Measurements from ENCODE around the gene MMP24OS.
"Not testable (repeated sequence)": the region's sequence is repeated elsewhere in the genome, so short reads cannot be mapped to it uniquely, and the experiment has no call there.

MMP24OS gene

DNA sequence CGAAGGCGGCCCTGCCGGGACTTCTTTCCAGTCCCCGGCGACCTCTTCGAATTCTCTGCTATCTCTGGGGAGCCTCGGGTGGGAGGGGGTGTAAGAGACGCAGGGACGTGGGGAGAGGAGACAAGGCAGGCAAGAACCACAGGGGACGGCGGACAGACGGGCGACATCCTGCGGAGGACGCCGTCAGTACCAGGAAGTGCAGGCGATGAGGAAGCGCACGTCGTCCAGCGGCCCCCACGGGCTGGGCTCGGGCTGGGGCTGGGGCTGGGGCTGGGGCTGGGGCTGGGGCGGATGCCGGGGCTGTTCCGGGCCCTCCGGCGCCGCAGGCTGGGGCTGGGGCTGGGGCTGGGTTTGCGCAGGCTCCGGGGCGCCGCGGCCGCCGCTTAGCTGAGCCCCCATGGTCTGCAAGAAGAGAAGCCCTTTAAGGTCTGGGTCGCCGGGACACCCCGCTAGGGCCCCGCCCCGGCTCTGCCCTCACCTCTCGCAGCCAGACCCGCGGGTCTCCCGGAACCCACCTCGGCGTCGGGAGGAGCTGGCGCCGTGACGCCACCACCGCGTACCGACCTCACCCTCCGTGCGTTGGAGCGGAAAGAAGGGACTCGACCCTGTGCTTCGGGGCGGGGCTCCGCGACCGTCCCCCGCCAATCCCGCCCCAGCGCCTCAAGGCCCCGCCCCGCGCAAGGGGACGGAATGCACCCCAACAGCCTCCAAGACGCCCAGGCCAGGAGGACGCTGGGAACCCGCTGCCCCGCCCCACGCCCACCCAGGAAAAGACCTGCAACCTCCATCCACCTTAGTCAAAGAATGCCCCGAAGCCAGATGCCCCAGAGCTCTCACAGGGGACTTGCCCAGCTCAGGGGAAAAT, at the start of gene MMP24OS:
Gene MMP24OS (minus strand): TSS at position 592 of the 865 bp plus-strand sequence. CDS start 193 bp downstream, at position 399.
- peak; percentile 90 to 96 (median 93) for DNase-seq

GRCh38 chr20:35327074-35327976, 49.4 kb upstream of the MMP24OS start:
- peak; percentile 44 to 71 (median 67) for DNase-seq

DNA sequence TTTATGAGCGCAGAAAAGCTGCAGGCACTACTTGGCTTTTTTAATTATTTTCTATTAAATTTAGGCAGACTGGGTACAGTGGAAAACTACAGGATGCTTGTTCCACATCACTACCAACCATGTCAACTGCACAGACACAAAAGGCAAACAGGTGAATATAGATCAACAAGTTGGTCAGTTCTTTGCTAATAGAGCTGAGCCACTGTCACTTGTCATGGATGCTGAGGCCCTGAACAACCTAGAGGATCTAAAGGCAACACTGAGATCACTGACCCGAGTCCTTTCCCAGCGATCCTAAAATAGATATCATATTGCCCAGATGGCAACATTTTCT, 48.8 kb upstream of the MMP24OS start:
- no peak for DNase-seq

- DNase-seq, result peak; percentile 53 to 67 (median 64)
Observed at GRCh38 chr20:35326021-35326739, 48.3 kb upstream of the MMP24OS start.

- no peak for DNase-seq
Observed at GRCh38 chr20:35325401-35325800, 47.5 kb upstream of the MMP24OS start.

DNA sequence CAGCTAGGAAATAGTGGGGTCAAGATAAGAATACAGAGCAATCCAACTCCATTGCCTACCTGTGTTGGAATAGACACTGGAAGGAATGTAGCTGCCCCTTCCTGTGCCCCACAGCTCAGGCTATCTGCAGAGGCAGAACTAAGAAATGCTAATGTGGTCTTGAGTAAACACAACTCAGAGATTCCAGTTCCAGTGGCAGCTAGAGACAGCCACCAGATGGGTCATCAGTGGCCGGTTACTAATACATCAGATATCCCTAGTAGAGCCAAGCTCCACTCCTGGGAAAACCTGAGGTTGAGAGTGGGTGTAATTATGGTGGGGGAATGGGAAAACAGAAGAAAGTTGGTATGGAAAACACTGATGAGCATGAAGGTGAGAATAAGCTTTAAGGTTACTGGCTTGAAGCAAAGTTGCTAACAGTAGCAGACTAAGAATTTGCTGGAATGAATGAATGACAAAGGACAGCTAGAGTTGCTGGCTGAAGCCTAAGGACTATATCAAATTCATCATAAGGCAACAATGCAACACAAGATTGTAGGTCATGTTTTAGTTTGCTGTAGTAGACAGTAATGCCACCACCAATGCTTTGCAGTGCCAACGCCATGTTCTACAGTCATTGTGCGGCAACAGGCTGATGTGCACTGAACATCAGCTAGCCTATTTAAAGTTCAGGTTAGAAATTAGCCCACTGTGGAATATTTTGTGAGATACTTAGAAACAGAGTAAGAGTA, 42.6 kb upstream of the MMP24OS start:
- no peak for DNase-seq

- no peak for DNase-seq
Observed at GRCh38 chr20:35319871-35320197, 41.9 kb upstream of the MMP24OS start.

DNA sequence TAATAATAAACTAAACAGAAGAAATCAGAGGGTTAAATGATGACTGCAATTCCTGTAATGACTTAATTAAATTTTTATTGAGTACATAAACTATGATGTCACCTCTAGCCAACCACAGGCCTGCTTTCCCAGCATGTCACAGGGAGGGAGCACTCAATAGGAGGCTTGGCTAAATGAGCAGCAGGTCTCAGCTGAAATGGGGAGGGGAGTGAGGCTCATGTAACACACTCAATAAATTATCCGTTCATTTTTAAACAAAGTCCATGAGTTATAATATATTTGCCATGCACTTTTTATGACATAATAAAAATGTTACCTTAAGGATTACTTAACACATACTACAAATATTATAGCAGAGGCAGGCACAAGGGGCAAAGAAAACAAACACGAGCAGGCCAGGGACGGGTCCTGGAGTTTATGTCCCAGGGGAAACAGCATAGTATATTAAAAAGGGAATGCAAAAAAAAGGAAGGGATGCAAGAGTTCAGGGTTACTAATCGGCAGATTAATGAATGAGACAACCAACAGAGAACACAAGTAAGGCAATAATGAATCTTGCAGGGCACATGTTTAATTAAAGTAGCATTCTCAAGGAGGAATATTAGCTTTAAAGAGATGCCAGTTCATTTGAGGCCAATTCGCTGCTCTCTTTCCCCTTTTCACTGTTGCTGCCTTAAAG, 41.4 kb upstream of the MMP24OS start:
- DNase-seq, result no peak

DNA sequence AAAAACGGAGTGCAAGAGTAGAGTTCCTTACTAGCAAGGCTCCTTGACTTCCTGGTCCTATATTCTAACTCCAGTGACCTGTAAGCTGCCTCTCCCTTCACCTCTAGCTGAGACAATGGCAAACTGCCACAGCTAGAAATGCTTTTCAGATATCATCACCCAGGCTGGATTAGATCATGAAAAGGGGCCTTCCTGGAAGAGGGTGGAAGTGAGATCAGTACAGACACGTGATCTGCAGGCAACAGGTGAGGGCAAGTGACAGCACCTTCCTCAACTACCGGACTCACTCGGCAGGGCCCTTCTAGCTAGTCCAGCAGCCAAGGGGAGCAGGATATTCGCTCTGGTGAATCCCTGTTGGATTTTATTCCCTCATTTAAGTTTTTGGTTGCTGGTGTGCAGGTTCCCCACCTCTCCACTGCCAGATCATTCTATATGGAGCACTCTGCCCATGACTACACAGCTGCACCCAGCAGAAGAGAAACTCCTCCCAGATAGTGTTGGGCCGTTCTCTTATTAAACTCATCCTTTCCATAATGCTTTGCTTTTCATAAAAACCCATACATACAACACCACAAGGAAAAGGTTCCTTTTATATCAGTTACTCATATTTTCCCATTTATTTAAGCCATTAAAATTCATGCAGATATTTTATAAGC, 40.7 kb upstream of the MMP24OS start:
- no peak for DNase-seq

DNA sequence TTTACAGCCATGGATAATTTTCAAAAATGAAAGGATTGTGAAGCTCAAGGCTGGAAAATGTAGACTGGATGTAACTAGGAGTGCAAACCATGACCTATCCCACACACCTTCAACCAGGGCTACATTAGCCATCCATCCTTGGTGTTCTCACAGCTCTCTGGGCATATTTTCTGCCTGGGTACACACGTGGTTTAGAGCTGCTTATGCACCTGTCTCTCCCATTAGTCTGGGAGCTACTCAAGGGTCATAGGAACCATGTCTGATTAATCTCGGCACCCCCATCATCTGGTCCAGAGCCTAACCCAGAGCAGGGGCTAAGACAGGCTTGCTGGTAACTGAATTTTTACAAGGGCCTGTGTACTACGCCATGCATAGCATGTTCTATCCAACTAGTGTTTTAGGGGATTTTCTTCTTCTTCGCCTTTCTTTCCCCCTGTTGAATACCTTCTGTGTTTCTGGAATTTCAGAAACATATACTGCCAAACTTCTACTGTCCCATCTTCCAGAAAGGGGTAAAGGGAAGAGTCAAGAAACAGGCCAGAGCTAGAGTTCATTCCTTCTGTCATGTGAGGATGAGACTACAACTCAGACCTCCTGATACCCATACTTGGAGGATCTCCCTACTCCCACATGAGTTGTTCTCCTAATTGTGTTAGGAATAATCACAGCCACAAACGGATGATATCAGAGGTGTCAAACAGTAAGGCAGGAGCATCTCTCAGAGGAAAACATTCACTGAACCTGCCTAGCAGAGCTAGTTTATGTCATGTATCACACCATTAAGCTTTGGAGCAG, 39.7 kb upstream of the MMP24OS start:
- no peak for DNase-seq

DNA sequence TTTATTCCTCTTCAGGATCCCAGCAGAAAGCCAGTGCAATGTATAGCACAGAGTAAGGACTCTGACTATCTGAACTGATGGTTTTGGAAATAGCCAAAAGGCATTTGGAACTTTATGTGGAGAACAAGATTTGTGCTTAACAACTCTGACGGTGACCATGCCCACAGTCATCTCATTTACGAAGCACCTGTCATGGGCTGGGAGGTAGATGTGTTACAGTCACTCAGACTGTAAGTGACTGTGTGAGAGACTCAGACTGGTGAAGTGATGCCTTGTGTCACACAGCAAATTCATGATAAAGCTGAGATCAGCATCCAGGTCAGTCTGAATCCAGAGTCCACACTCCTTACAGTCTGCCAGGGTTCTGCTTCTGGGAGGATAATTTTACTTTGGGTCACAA, 38.2 kb upstream of the MMP24OS start:
- no peak for DNase-seq

GRCh38 chr20:35315632-35316020, 37.7 kb upstream of the MMP24OS start:
- DNase-seq, result not testable (repeated sequence)

- DNase-seq, result no peak
Observed at GRCh38 chr20:35314816-35315631, 37.1 kb upstream of the MMP24OS start.

DNA sequence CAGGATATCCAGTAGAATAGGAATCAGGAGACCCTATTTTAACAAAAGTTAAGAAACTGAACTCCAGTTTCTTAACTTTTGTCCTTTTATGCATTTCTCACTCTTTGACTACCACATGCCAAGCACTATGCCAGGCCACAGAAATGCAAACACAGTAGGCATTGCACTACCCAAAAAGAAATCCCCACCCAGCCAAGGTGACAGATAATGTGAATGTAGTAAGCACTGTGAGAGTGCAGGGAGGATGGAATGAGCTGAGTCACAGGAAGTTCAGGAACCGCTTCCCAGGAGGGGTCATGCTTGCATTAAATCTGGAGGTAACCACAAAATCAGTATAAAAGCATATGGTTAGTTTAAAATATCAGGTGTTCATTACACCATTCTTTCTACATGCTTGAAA, 34.4 kb upstream of the MMP24OS start:
- no peak for DNase-seq

- DNase-seq, result no peak
Observed at GRCh38 chr20:35311822-35312221, 33.9 kb upstream of the MMP24OS start.

GRCh38 chr20:35311409-35311808, 33.5 kb upstream of the MMP24OS start:
- no peak for DNase-seq

DNA sequence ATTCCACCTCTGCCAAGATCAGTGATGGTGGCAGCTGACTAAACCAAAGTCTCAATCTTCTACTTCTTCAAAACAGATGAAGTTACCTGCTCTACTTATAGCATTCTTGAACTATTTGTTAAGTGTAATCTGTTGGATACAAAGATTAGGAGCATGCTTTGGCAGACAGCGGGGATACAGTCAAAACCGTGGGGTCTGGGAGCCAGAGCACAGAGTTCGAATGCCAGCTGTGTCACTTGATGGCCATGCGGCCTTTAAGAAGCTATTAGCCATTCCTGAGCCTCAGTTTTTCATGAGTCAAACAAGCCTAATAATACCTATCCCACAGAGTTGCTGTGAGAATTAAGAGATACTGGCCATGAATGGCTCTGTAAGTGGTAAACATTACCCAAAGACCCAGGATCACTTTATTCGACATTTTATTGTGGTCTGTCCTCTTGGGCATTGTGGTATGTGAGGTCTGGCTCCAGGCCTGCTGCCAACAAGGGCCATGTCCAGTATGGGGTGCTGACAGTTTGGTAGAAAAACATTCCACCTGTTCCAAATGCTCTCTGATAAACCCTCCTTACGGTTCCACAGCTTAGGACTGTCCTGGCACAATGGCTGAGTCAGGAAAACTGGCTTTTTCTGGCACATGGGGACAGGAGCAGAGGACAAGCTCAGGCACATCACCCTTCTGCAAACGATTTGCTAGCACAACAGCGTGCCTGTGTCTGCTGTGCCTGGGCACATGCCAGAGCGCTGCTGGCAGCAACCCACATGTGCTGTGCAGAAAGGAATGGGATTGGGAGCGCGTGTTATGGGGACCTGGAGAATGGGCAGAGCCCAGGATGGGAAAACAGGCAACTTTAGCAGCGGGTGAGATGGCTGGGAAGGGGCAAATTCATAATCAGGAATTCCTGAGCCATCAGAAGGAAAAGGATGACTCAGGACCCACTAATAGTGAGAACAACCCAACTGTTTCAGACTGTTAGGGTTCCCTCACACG, 30.0 kb upstream of the MMP24OS start:
- no peak for DNase-seq

- DNase-seq, result peak; percentile 60 to 77 (median 62)
Observed at GRCh38 chr20:35306931-35307517, 29.1 kb upstream of the MMP24OS start.

Data from suppressor macrophage treated with lipopolysaccharide for 1 hour (primary cell).